ENCODE measurements around the gene ASB18. TPM values are rescaled to one million over a fixed set of nuclear protein-coding genes. Genes with fewer than 3 reads are reported as not detected.

ASB18 gene
- total and polyA plus RNA-seq, 2 of the 8 experiments (the other 6 are each of a cell fraction or from before 2014, with no cell fraction given), result not detected

DNA sequence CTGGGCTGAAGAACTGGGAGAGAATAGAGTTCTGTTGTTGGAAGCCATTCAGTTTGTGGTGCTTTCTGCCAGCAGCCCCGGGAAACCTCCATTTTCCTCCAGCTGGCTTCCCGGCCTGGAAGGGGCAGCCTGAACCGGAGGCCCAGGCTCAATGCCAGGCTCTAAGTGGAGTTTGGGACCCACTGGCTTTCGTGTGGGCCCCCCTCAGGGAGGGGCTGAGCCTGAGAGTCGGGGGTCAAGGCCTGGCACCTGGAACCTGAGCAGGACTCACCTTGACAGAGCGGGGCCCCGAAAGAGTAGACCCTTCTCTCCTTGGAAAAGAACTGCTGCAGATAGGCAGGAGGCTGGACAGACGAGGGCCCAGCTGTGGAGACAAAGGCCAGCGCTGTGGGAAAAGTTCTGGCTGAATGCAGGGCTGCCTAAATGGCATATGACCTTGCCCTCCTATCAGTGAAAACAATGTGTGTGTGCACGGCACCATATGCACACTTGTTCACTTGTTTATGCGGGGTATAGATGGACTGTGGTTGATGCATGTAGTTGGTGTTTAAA lies 34.8 kb upstream of the ASB18 start:
- no peak for TF ChIP-seq JUN (IDR thresholded peaks at IDR 0.05; ENCODE audit: low read depth, low read length)
- TF ChIP-seq SP2 (IDR thresholded peaks at IDR 0.05; ENCODE audit: low read length), result no peak
- no peak for TF ChIP-seq KDM1A (IDR thresholded peaks at IDR 0.05; ENCODE audit: borderline replicate concordance, low read length)
- no peak for TF ChIP-seq JUND (IDR thresholded peaks at IDR 0.05; ENCODE audit: low read length)
- Histone ChIP-seq H2BK12ac (ENCODE audit: low read depth, low read length) (no peak overlapping the region), H2AFZ (ENCODE audit: low read length) (0 out of 2 replicates have a peak overlapping the region, but pooled peaks have one; percentile 21), H4K20me1 (replicated peaks in 1 of 2; ENCODE audit: control insufficient read depth in 1 of 2, insufficient read depth in 2 of 2, low read length in 2 of 2) (no peaks in the 10 kb centered on the region), H2BK20ac (ENCODE audit: low read length) (no peak overlapping the region), H4K8ac (ENCODE audit: extremely low read depth, insufficient read depth, low read length) (no peak overlapping the region), H3K79me2 (ENCODE audit: control insufficient read depth in 1 of 2, insufficient read depth in 2 of 2, low read length in 2 of 2) (no peaks in the 10 kb centered on the region), H4K5ac (ENCODE audit: insufficient read length, low read depth, low read length) (no peak overlapping the region), H2BK120ac (replicated peaks; ENCODE audit: low read depth, low read length) (no peak overlapping the region), H3K4ac (replicated peaks; ENCODE audit: insufficient read length, low read depth, low read length) (no peak overlapping the region), H2BK15ac (ENCODE audit: low read length) (no peak overlapping the region), H3K4me3 (ENCODE audit: extremely low read depth in 1 of 4, insufficient read depth in 2 of 4, low read depth in 3 of 4, low read length in 4 of 4) (no peak overlapping the region), H3K27me3 (replicated peaks in 1 of 4; ENCODE audit: control insufficient read depth in 3 of 4, extremely low read depth in 1 of 4, insufficient read depth in 3 of 4, low read length in 3 of 4) (no peaks in the 10 kb centered on the region), H3K18ac (ENCODE audit: extremely low read depth, low read length) (no peak overlapping the region), H3K4me2 (ENCODE audit: insufficient read depth in 1 of 2, low read depth in 2 of 2, low read length in 2 of 2) (no peak overlapping the region), H3K36me3 (ENCODE audit: control insufficient read depth in 2 of 4, insufficient read depth in 4 of 4, low read length in 3 of 4) (no peaks in the 10 kb centered on the region), H3K9ac (replicated peaks in 1 of 4; ENCODE audit: extremely low read depth in 1 of 4, low read depth in 3 of 4, low read length in 3 of 4) (no peak overlapping the region), H2AK5ac (ENCODE audit: low read depth, low read length) (no peak overlapping the region), H3K14ac (ENCODE audit: insufficient read length) (no peak overlapping the region), H3K23ac (ENCODE audit: insufficient read length) (no peak overlapping the region), H3K56ac (replicated peaks; ENCODE audit: insufficient read length, low read depth, low read length) (no peak overlapping the region), H3K79me1 (ENCODE audit: low read depth, low read length) (no peaks in the 10 kb centered on the region), H3K4me1 (replicated peaks in 1 of 4; ENCODE audit: control insufficient read depth in 3 of 4, insufficient read depth in 4 of 4, low read length in 3 of 4) (no peaks in the 10 kb centered on the region), H4K91ac (replicated peaks; ENCODE audit: insufficient read length, low read length) (no peak overlapping the region), H3K23me2 (ENCODE audit: low read depth, low read length) (no peaks in the 10 kb centered on the region), H3K27ac (ENCODE audit: low read depth, low read length) (no peak overlapping the region), H3K9me3 (ENCODE audit: insufficient read depth in 2 of 2, low read depth in 1 of 2, low read length in 1 of 2) (no peaks in the 10 kb centered on the region), H2BK5ac (ENCODE audit: low read depth, low read length) (no peak overlapping the region)
- FAIRE-seq (no peak), DNase-seq (ENCODE audit: low read depth in 1 of 2, low spot score in 2 of 2) (peak in 1 of 2 experiments; percentile 30)
- 95% methylated on average over 10 of the region's 11 CpGs; no CpG with 5 or more reads in 1 of the 2 experiments for WGBS, 2 experiments (ENCODE audit: extremely low coverage in 1 of 2, insufficient coverage in 1 of 2, insufficient read length in 1 of 2, insufficient replicate concordance in 2 of 2, low coverage in 1 of 2, low lambda C conversion rate in 2 of 2, missing lambda C conversion rate in 1 of 2)
- POLR2A ChIA-PET (ENCODE audit: partially characterized antibody), result no interaction called here
- CTCF ChIA-PET (ENCODE audit: partially characterized antibody), result interaction anchor here (3.1 kb wide), 1 partner anchor 11 kb away, joined by 15 read pairs; no protein-coding TSS in a partner anchor

Data from H1 (cell line).